Nephron (organoid): ENCODE data around the gene CCNK.

Experiments
- H3K27ac Mint-ChIP-seq, 3 experiments: 2 replicates each; pipeline ENCODE4 v1.8.0; 2020; ENCODE audit warnings: mixed read lengths in 3 of 3, mild to moderate bottlenecking in 2 of 3, moderate library complexity in 1 of 3
- H3K27me3 Mint-ChIP-seq: 2 replicates; pipeline ENCODE4 v1.8.0; 2021; ENCODE audit warnings: low read depth, mild to moderate bottlenecking, moderate library complexity, mixed read lengths
- H3K36me3 Mint-ChIP-seq: 2 replicates; pipeline ENCODE4 v1.8.0; 2020; ENCODE audit warnings: low read depth, mixed read lengths
- H3K4me1 Mint-ChIP-seq: 2 replicates; pipeline ENCODE4 v1.8.0; 2020; ENCODE audit warnings: mixed read lengths
- H3K4me3 Mint-ChIP-seq, 3 experiments: 2 replicates each; pipeline ENCODE4 v1.8.0; 2020; ENCODE audit warnings: mild to moderate bottlenecking in 3 of 3, mixed read lengths in 3 of 3, moderate library complexity in 2 of 3
- H3K9me3 Mint-ChIP-seq: 2 replicates; pipeline ENCODE4 v1.8.0; 2020; ENCODE audit warnings: mixed read lengths
- TF ChIP-seq, protein P1 (sequence below), 3 experiments: fragments of 200-600 bp; sonication (generic); IDR thresholded peaks; one replicate each; pipeline ENCODE4 v1.5.0; 2021; ENCODE audit warnings: antibody characterized with exemption in 3 of 3; ENCODE audit not compliant: unreplicated experiment in 3 of 3

Gene CCNK

DNA sequence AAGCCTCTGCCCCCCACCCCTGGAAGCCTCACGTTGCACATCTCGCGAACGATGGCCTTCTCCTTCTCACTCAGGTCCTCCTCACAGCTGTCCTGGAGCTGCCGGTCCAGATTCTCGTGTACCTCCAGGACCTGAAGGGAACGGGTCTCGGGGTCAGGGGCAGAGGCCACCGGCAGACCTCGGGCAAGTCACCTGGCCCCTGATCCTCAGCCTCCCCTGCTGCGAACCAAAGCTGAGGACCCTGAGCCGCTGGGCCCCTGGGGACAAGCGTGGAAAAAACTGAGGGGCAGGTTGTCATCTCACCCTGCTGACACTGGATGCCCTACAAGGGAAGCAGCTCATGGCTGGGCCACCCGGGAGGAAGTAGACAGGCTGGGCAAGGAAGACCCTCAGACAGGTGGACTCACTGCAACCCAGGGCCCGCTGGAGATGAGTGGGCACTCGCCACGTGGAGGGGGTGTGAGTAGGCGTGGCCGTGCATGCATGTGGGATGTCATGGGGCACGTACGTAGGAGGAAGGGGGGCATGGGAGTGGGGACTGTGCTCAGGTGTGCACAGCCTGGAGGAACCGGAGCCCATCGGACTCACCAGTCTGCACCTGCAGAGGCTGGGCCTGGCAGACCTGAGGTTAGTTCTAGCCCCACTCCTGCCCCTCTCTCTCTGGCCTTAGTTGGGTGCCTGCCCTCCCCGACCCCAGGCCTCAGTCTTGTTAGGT lies 35.1 kb downstream of the CCNK start:
- Mint-ChIP-seq H3K4me1 (peaks cover 11% of the 10 kb centered on the region), H3K36me3 (no peaks in the 10 kb centered on the region), H3K27me3 (no peaks in the 10 kb centered on the region), H3K9me3 (no peaks in the 10 kb centered on the region), H3K4me3 (no peak overlapping the region), H3K27ac (no peak overlapping the region)
- TF ChIP-seq, protein P1, sequence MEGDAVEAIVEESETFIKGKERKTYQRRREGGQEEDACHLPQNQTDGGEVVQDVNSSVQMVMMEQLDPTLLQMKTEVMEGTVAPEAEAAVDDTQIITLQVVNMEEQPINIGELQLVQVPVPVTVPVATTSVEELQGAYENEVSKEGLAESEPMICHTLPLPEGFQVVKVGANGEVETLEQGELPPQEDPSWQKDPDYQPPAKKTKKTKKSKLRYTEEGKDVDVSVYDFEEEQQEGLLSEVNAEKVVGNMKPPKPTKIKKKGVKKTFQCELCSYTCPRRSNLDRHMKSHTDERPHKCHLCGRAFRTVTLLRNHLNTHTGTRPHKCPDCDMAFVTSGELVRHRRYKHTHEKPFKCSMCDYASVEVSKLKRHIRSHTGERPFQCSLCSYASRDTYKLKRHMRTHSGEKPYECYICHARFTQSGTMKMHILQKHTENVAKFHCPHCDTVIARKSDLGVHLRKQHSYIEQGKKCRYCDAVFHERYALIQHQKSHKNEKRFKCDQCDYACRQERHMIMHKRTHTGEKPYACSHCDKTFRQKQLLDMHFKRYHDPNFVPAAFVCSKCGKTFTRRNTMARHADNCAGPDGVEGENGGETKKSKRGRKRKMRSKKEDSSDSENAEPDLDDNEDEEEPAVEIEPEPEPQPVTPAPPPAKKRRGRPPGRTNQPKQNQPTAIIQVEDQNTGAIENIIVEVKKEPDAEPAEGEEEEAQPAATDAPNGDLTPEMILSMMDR (IDR thresholded peaks at IDR 0.05; ENCODE audit: unreplicated experiment in 3 of 3): no peak

DNA sequence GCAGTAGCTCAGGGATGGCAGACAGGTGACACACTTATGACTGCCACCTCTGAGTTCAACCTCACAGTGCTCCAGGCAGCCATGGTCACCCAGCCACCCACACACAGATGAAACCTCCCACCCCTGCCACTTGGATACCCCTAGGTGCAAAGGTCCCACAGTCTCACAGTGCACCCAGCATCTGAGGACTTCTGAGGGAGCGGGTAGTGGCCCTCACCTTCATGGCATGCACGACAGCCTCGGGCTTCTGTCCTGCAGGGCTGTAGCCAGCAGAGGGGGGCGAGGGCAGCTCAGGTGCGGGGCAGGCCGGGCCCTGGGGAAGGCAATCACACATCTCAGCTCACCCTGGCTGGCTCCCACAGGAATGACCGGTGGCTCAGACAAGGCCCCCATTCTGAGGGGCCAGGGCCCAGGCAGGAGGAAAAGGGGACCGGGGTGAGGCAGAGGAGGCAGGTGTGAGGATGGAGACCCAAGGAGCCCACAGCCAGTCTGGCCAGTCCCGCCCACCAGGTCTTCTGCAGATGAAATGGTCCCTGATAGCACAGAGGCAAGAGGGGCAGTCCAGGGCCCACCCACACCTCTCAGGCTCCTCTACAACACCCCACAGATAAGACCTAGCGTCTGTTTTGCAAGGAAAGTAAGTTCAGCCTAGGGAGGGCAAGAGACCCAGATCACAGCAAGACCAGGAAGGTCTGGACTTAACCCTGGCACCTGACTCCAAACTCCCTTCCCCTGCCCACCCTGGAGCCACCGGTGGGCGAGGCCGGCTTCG lies 35.8 kb downstream of the CCNK start:
- H3K4me3 Mint-ChIP-seq: no peak overlapping the region
- H3K27ac Mint-ChIP-seq: no peak overlapping the region
- H3K27me3 Mint-ChIP-seq: no peaks in the 10 kb centered on the region
- H3K9me3 Mint-ChIP-seq: no peaks in the 10 kb centered on the region
- H3K4me1 Mint-ChIP-seq: peaks cover 10% of the 10 kb centered on the region
- H3K36me3 Mint-ChIP-seq: no peaks in the 10 kb centered on the region
- TF ChIP-seq, protein P1 (IDR thresholded peaks at IDR 0.05; ENCODE audit: unreplicated experiment in 3 of 3): no peak

DNA sequence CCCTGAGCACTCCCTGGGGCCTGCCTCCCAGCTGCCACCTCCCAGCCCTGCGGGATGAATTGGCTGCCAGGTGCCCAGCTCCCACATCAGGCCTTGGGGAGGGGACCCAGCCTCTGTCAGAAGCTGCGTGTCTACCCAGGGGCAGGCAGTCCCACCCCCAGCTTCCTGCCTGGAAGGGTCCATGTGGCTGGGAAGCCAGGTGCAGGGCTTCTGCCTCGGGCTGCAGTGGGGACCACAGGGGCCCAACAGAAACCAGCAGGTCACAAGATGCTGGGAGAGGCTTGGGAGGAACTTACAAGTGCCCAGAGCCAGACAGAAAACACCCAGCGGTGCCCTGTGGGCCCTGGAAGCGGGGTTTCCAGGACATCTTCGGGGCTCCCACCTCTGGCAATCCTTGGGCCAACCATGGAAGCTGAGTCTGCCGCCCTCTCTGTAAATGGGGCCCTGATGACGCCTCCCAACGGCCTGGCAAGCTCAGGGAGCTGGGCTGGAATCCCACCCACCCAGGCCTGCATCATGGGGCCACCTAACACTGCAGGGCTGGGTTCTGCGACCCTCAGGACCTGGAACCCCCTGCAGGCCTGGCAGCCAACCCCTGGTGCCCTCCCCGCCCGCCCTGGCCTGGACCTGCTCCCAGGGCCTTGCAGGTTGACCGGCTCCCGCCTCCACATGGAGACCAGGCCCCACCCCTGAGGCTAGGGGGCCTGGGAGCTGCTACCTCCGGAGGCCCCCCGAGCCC lies 36.6 kb downstream of the CCNK start:
- no peaks in the 10 kb centered on the region for H3K36me3 Mint-ChIP-seq
- no peaks in the 10 kb centered on the region for H3K9me3 Mint-ChIP-seq
- TF ChIP-seq, protein P1 (IDR thresholded peaks at IDR 0.05; ENCODE audit: unreplicated experiment in 3 of 3): no peak
- no peak overlapping the region for H3K4me3 Mint-ChIP-seq
- peaks cover 14% of the 10 kb centered on the region for H3K4me1 Mint-ChIP-seq
- H3K27ac Mint-ChIP-seq: no peak overlapping the region
- no peaks in the 10 kb centered on the region for H3K27me3 Mint-ChIP-seq

DNA sequence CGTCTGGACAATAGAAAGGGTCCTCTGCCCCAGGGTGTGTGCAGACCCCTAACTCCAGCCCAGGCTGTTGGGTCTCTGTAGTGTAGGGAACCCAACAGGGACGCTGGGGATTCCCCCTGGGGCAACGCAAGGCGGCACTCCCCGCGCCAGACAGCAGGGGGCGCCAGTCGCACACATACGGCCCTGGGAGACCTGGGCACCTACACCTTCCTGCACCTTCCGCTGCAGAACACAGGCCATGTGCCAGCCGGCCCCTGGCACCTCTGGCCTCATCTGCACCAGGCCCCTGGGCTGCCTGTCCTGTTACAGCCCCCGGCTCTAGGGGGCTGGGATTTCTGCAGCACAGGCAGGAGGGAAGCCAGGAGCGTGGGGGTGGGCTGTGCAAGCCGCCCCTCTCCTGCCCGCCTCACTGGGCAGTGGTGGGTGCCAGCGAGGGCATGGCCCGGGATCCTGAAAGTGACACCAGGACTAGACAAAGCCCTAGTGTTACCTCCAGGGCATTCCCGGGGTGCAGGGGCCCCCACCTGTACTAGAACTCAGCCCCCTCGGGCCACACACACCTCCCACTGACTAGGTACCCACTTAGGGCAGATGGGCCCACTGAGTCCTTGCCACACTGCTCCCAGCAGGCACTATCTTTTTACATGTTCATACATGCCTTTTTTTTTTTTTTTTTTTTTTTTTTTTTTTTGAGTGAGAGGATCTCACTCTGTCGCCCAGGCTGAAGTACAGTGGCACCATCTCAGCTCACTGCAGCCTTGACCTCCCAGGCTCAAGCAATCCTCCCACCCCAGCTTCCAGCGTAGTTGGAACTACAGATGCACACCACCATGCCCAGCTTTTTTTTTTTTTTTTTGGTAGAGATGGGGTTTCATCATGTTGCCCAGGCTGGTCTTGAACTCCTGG lies 37.5 kb downstream of the CCNK start:
- TF ChIP-seq, protein P1 (IDR thresholded peaks at IDR 0.05; ENCODE audit: unreplicated experiment in 3 of 3): peak; percentile 96 to 98 (median 98)
- Mint-ChIP-seq H3K4me3 (no peak overlapping the region), H3K27ac (no peak overlapping the region), H3K36me3 (no peaks in the 10 kb centered on the region), H3K9me3 (no peaks in the 10 kb centered on the region), H3K27me3 (no peaks in the 10 kb centered on the region), H3K4me1 (peaks cover 23% of the 10 kb centered on the region)

DNA sequence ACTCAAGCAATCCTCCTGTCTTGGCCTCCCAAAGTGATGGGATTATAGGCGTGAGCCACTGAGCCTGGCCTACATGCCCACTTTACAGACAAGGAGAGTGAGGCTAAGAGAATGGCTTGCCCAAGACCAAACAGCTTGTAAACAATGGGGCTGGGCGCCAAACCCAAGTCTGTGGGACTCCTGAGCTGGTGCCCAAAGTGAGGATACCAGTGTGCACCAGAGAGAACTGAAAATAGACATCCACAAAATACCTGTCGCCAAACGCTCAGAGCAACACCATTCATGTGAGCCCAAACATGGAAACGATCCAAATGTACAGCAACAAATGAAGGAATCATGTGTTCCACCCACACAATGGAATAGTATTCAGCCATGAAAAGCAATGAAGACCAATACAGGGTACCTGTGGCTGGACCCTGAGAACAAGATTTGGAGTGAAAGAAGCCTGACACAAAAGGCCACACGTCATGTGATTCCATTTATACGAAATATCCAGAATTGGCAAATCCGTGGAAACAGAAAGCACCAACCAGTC lies 38.2 kb downstream of the CCNK start:
- TF ChIP-seq, protein P1 (IDR thresholded peaks at IDR 0.05; ENCODE audit: unreplicated experiment in 3 of 3): no peak
- Mint-ChIP-seq H3K36me3 (no peaks in the 10 kb centered on the region), H3K27ac (peak overlapping the region in 2 of 3 experiments; percentile 28 to 40), H3K4me1 (peaks cover 30% of the 10 kb centered on the region), H3K9me3 (no peaks in the 10 kb centered on the region), H3K4me3 (no peak overlapping the region), H3K27me3 (no peaks in the 10 kb centered on the region)
